ENCODE measurements around the gene ABCB10. TPM values are rescaled to one million over a fixed set of nuclear protein-coding genes. Genes with fewer than 3 reads are reported as not detected.

The ABCB10 gene
- total RNA-seq, 2 donors from 2014 or later: 14.6 to 18.1 TPM

DNA sequence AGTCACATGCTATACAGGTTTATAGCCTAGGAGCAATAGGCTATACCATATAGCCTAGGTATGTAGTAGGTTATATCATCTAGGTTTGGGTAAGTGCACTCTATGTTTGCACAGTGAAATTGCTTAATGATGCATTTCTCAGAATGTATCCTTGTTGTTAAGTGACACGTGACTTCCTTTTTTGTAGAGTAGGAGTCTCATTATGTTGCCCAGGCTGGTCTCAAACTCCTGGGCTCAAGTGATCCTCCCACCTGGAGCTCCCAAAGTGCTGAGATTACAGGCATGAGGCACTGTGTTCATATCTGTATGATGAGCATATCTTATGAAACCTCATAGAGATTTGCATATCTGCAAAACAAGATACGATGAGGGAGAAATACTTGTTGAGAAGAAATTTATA is 13.8 kb upstream of the ABCB10 start:
- no peak overlapping the region for H3K9ac ChIP-seq (ENCODE audit: extremely low read depth, low read length, poor library complexity, severe bottlenecking)
- Mint-ChIP-seq H3K4me3 (no peak overlapping the region), H3K27ac (no peak overlapping the region), H3K36me3 (ENCODE audit: low read depth) (no peaks in the 10 kb centered on the region), H3K9me3 (no peaks in the 10 kb centered on the region), H3K27me3 (ENCODE audit: insufficient read depth) (no peaks in the 10 kb centered on the region), H3K4me1 (no peaks in the 10 kb centered on the region)
- no peak overlapping the region for H3K27ac ChIP-seq (ENCODE audit: low read depth, low read length)
- DNase-seq: no peak
- no peaks in the 10 kb centered on the region for H3K27me3 ChIP-seq (ENCODE audit: control insufficient read depth, insufficient read depth, low read length, poor library complexity, severe bottlenecking)
- H3K36me3 ChIP-seq (ENCODE audit: control insufficient read depth, insufficient read depth, low read length): no peaks in the 10 kb centered on the region
- 85 to 94% methylated on average over 2 of the region's 2 CpGs for WGBS, 2 experiments (ENCODE audit: insufficient coverage in 1 of 2, insufficient read length in 1 of 2)
- no peaks in the 10 kb centered on the region for H3K4me1 ChIP-seq (ENCODE audit: control insufficient read depth, insufficient read depth, low read length)
- TF ChIP-seq, protein P1, sequence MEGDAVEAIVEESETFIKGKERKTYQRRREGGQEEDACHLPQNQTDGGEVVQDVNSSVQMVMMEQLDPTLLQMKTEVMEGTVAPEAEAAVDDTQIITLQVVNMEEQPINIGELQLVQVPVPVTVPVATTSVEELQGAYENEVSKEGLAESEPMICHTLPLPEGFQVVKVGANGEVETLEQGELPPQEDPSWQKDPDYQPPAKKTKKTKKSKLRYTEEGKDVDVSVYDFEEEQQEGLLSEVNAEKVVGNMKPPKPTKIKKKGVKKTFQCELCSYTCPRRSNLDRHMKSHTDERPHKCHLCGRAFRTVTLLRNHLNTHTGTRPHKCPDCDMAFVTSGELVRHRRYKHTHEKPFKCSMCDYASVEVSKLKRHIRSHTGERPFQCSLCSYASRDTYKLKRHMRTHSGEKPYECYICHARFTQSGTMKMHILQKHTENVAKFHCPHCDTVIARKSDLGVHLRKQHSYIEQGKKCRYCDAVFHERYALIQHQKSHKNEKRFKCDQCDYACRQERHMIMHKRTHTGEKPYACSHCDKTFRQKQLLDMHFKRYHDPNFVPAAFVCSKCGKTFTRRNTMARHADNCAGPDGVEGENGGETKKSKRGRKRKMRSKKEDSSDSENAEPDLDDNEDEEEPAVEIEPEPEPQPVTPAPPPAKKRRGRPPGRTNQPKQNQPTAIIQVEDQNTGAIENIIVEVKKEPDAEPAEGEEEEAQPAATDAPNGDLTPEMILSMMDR (conservative IDR thresholded peaks at IDR 0.05): no peak
- H3K9me3 ChIP-seq (ENCODE audit: control insufficient read depth, low read length): no peaks in the 10 kb centered on the region
- H3K4me3 ChIP-seq (ENCODE audit: low read length): no peak overlapping the region

DNA sequence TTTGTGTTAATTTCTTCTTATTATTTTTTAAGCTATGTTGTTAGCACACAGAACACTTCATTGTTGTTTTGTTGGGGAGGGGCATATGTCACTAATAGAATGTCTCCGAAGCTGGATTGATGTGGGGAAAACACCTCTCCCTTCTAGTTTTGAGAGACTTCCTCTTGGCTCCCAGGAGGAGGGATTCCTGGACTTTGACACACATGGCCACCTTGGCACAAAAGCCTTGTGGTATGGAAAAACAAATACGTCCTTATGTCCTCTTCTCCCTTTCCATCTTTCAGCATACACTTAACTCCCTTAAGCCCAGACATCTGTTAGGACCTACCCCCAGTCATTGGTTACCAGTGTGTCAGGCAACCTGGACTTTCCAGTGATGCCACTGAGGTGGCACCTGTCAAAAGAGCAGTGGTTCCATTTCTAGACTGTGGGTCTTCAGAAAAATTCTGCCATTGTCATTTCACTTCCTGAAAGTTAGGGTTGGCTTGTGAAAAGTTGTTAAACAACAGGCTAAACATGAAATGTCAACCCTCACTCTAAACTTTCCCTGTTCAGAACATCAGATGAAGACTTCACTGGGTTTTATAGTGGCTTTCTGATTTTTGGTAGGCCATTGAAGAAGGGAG is 12.5 kb upstream of the ABCB10 start:
- Histone ChIP-seq H3K27me3 (ENCODE audit: control insufficient read depth, insufficient read depth, low read length, poor library complexity, severe bottlenecking) (no peaks in the 10 kb centered on the region), H3K9ac (ENCODE audit: extremely low read depth, low read length, poor library complexity, severe bottlenecking) (no peak overlapping the region), H3K4me1 (ENCODE audit: control insufficient read depth, insufficient read depth, low read length) (no peaks in the 10 kb centered on the region), H3K36me3 (ENCODE audit: control insufficient read depth, insufficient read depth, low read length) (no peaks in the 10 kb centered on the region), H3K4me3 (ENCODE audit: low read length) (no peak overlapping the region), H3K27ac (ENCODE audit: low read depth, low read length) (no peak overlapping the region), H3K9me3 (ENCODE audit: control insufficient read depth, low read length) (no peaks in the 10 kb centered on the region)
- no peak for DNase-seq
- H3K27me3 Mint-ChIP-seq (ENCODE audit: insufficient read depth): no peaks in the 10 kb centered on the region
- H3K36me3 Mint-ChIP-seq (ENCODE audit: low read depth): no peaks in the 10 kb centered on the region
- H3K4me3 Mint-ChIP-seq: no peak overlapping the region
- H3K27ac Mint-ChIP-seq: no peak overlapping the region
- WGBS, 2 experiments (ENCODE audit: insufficient coverage in 1 of 2, insufficient read length in 1 of 2): 85 to 88% methylated on average over 1 to 2 of the region's 2 CpGs
- TF ChIP-seq, protein P1 (conservative IDR thresholded peaks at IDR 0.05): no peak
- no peaks in the 10 kb centered on the region for H3K4me1 Mint-ChIP-seq
- H3K9me3 Mint-ChIP-seq: no peaks in the 10 kb centered on the region

- H3K4me3 Mint-ChIP-seq: no peak overlapping the region
Measured at GRCh38 chr1:229570305-229570704, 11.8 kb upstream of the ABCB10 start.

More at GRCh38 chr1:229570305-229570704, 11.8 kb upstream of the ABCB10 start:
- whole genome bisulfite sequencing, 2 experiments (ENCODE audit: insufficient coverage in 1 of 2, insufficient read length in 1 of 2): 87 to 89% methylated on average over 3 to 20 of the region's 20 CpGs
- Histone ChIP-seq H3K4me1 (ENCODE audit: control insufficient read depth, insufficient read depth, low read length) (no peaks in the 10 kb centered on the region), H3K9me3 (ENCODE audit: control insufficient read depth, low read length) (no peaks in the 10 kb centered on the region), H3K27me3 (ENCODE audit: control insufficient read depth, insufficient read depth, low read length, poor library complexity, severe bottlenecking) (no peaks in the 10 kb centered on the region), H3K4me3 (ENCODE audit: low read length) (no peak overlapping the region), H3K36me3 (ENCODE audit: control insufficient read depth, insufficient read depth, low read length) (no peaks in the 10 kb centered on the region), H3K27ac (ENCODE audit: low read depth, low read length) (no peak overlapping the region), H3K9ac (ENCODE audit: extremely low read depth, low read length, poor library complexity, severe bottlenecking) (no peak overlapping the region)
- no peak for DNase-seq
- Mint-ChIP-seq H3K27ac (no peak overlapping the region), H3K9me3 (no peaks in the 10 kb centered on the region), H3K27me3 (ENCODE audit: insufficient read depth) (no peaks in the 10 kb centered on the region), H3K36me3 (ENCODE audit: low read depth) (no peaks in the 10 kb centered on the region), H3K4me1 (no peaks in the 10 kb centered on the region)
- TF ChIP-seq, protein P1 (conservative IDR thresholded peaks at IDR 0.05): no peak
